Measurements from ENCODE around the gene CADM2. TPM values are rescaled to one million over a fixed set of nuclear protein-coding genes. Genes with fewer than 3 reads are reported as not detected.
"Not testable (repeated sequence)": the region's sequence is repeated elsewhere in the genome, so short reads cannot be mapped to it uniquely, and the experiment has no call there.

CADM2 gene
- total RNA-seq, 1 donor from 2014 or later, result 4.4 TPM

GRCh38 chr3:85120879-85121278 lies 162.1 kb downstream of the CADM2 start:
- Mint-ChIP-seq H3K27me3 (no peaks in the 10 kb centered on the region), H3K27ac (no peak overlapping the region), H3K9me3 (ENCODE audit: low read depth) (peaks cover 8% of the 10 kb centered on the region), H3K4me3 (ENCODE audit: low read depth) (no peak overlapping the region), H3K36me3 (ENCODE audit: insufficient read depth) (no peaks in the 10 kb centered on the region), H3K4me1 (ENCODE audit: low read depth) (no peaks in the 10 kb centered on the region)
- DNase-seq (ENCODE audit: low spot score, unreplicated experiment), result no peak
- no peak for TF ChIP-seq CTCF (IDR thresholded peaks at IDR 0.05; ENCODE audit: unreplicated experiment)

DNA sequence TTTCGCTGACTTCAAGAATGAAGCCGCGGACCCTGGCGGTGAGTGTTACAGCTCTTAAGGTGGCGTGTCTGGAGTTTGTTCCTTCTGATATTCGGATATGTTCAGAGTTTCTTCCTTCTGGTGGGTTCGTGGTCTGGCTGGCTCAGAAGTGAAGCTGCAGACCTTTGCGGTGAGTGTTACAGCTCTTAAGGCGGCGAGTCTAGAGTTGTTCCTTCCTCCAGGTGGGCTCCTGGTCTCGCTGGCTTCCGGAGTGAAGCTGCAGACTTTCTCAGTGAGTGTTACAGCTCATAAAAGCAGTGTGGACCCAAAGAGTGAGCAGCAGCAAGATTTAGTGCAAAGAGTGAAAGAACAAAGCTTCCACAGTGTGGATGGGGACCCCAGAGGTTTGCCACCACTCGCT lies 174.1 kb downstream of the CADM2 start:
- not testable (repeated sequence) for H3K36me3 Mint-ChIP-seq (ENCODE audit: insufficient read depth); H3K4me1 Mint-ChIP-seq (ENCODE audit: low read depth); H3K27me3 Mint-ChIP-seq; H3K4me3 Mint-ChIP-seq (ENCODE audit: low read depth); DNase-seq (ENCODE audit: low spot score, unreplicated experiment); H3K9me3 Mint-ChIP-seq (ENCODE audit: low read depth); H3K27ac Mint-ChIP-seq

GRCh38 chr3:85133691-85134420 lies 175.1 kb downstream of the CADM2 start:
- H3K36me3 Mint-ChIP-seq (ENCODE audit: insufficient read depth); H3K27me3 Mint-ChIP-seq; DNase-seq (ENCODE audit: low spot score, unreplicated experiment); H3K27ac Mint-ChIP-seq; H3K9me3 Mint-ChIP-seq (ENCODE audit: low read depth); H3K4me3 Mint-ChIP-seq (ENCODE audit: low read depth); H3K4me1 Mint-ChIP-seq (ENCODE audit: low read depth): not testable (repeated sequence)

DNA sequence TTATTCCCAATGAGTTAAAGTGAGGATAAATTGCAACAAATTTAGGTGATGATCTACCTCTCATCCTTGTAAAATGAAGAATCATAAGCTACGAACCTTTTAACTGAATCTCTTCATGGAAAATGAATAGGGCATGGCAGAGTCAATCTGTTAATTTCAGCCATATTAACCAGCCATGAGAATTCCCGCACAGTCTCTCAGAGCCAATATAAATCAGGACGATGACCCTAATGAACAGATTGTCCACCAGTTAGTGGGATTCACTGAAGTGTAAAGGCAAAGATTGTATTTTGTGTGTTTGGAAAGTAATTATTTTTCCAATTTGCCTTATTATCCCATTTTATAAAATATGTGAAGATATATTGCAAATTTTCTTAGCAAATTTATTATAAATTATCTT lies 183.8 kb downstream of the CADM2 start:
- H3K36me3 Mint-ChIP-seq (ENCODE audit: insufficient read depth), result no peaks in the 10 kb centered on the region

DNA sequence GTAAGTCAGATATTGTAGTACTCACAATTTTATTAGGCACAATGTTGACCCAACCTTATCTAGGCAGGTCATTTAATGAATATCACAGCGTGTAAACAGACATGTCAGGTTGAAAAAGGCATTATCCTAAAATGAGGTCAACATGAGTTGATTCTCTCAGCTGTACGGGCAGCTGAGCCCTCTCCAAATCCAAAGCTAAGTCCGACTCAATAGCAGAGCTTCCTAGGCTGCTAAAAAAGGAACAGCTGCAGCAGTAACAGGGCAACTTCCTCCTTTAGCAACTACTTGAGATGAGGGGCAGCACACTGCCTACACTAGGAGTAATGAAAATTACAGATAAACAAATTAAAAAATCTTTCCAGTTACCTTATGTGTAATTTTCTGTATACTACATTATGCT lies 189.2 kb downstream of the CADM2 start:
- H3K4me1 Mint-ChIP-seq (ENCODE audit: low read depth), result peaks cover 6% of the 10 kb centered on the region
- no peaks in the 10 kb centered on the region for H3K27me3 Mint-ChIP-seq
- no peak for TF ChIP-seq CTCF (IDR thresholded peaks at IDR 0.05; ENCODE audit: unreplicated experiment)
- H3K4me3 Mint-ChIP-seq (ENCODE audit: low read depth), result no peak overlapping the region
- peaks cover 6% of the 10 kb centered on the region for H3K9me3 Mint-ChIP-seq (ENCODE audit: low read depth)
- H3K36me3 Mint-ChIP-seq (ENCODE audit: insufficient read depth), result no peaks in the 10 kb centered on the region
- DNase-seq (ENCODE audit: low spot score, unreplicated experiment), result no peak
- no peak overlapping the region for H3K27ac Mint-ChIP-seq

More for the DNA sequence above, 183.8 kb downstream of the CADM2 start:
- Mint-ChIP-seq H3K4me3 (ENCODE audit: low read depth) (no peak overlapping the region), H3K27ac (no peak overlapping the region), H3K27me3 (no peaks in the 10 kb centered on the region), H3K9me3 (ENCODE audit: low read depth) (no peaks in the 10 kb centered on the region), H3K4me1 (ENCODE audit: low read depth) (no peaks in the 10 kb centered on the region)
- no peak for TF ChIP-seq CTCF (IDR thresholded peaks at IDR 0.05; ENCODE audit: unreplicated experiment)
- no peak for DNase-seq (ENCODE audit: low spot score, unreplicated experiment)

GRCh38 chr3:85151555-85151954 lies 192.8 kb downstream of the CADM2 start:
- Mint-ChIP-seq H3K27ac (no peak overlapping the region), H3K36me3 (ENCODE audit: insufficient read depth) (no peaks in the 10 kb centered on the region), H3K9me3 (ENCODE audit: low read depth) (peaks cover 10% of the 10 kb centered on the region), H3K4me3 (ENCODE audit: low read depth) (no peak overlapping the region), H3K27me3 (no peaks in the 10 kb centered on the region), H3K4me1 (ENCODE audit: low read depth) (peaks cover 6% of the 10 kb centered on the region)
- DNase-seq (ENCODE audit: low spot score, unreplicated experiment), result no peak
- no peak for TF ChIP-seq CTCF (IDR thresholded peaks at IDR 0.05; ENCODE audit: unreplicated experiment)

DNA sequence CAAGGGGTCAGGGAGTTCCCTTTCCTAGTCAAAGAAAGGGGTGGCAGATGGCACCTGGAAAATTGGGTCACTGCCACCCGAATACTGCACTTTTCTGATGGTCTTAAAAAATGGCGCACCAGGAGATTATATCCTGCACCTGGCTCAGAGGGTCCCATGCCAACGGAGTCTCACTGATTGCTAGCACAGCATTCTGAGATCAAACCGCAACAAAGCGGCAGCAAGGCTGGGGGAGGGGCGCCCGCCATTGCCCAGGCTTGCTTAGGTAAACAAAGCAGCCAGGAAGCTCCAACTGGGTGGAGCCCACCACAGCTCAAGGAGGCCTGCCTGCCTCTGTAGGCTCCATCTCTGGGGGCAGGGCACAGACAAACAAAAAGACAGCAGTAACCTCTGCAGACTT lies 194.5 kb downstream of the CADM2 start:
- H3K36me3 Mint-ChIP-seq (ENCODE audit: insufficient read depth); H3K4me3 Mint-ChIP-seq (ENCODE audit: low read depth); H3K9me3 Mint-ChIP-seq (ENCODE audit: low read depth); DNase-seq (ENCODE audit: low spot score, unreplicated experiment); H3K27me3 Mint-ChIP-seq; H3K27ac Mint-ChIP-seq; H3K4me1 Mint-ChIP-seq (ENCODE audit: low read depth): not testable (repeated sequence)
